H7 (cell line): ENCODE results near the gene PPIP5K1. TPM values are rescaled to one million over a fixed set of nuclear protein-coding genes. Genes with fewer than 3 reads are reported as not detected.

Source experiments
- DNase-seq: peaks from one replicate; pipeline ENCODE4 v3.0.0; 2012
- H3K27me3 ChIP-seq: 2 replicates; pipeline ENCODE4 v1.6.0; 2011; ENCODE audit warnings: mild to moderate bottlenecking, low read length; ENCODE audit not compliant: control insufficient read depth, insufficient read depth
- H3K36me3 ChIP-seq: replicated peaks from 2 replicates; pipeline ENCODE4 v1.5.1; 2011; ENCODE audit warnings: low read length; ENCODE audit not compliant: control insufficient read depth, insufficient read depth
- H3K4me3 ChIP-seq: 2 replicates; pipeline ENCODE4 v1.5.1; 2011; ENCODE audit warnings: low read depth, mild to moderate bottlenecking, control low read depth, low read length, moderate library complexity; ENCODE audit not compliant: insufficient read depth
- total RNA-seq: library from RNA; depleted of rRNA; stranded (reverse); fragments of >200 nt; shearing (Covaris generic); gene quantifications from 2 replicates; pipeline ENCODE4 v1.2.3, GENCODE V29; 2014; rRNA removed

PPIP5K1 gene
- total RNA-seq, 1 experiment from 2014 or later, result 10.5 TPM

GRCh38 chr15:43499635-43500034, 90.4 kb downstream of the PPIP5K1 start:
- Histone ChIP-seq H3K27me3 (no peaks in the 10 kb centered on the region), H3K36me3 (no peaks in the 10 kb centered on the region), H3K4me3 (no peak overlapping the region)
- no peak for DNase-seq

GRCh38 chr15:43498990-43499389, 91.0 kb downstream of the PPIP5K1 start:
- peak; percentile 2 for DNase-seq
- Histone ChIP-seq H3K4me3 (no peak overlapping the region), H3K27me3 (no peaks in the 10 kb centered on the region), H3K36me3 (no peaks in the 10 kb centered on the region)

- no peak overlapping the region; the same call in 1 of the 2 replicates for H3K4me3 ChIP-seq
- peaks cover 5% of the 10 kb centered on the region for H3K36me3 ChIP-seq
- no peaks in the 10 kb centered on the region; the same call in 1 of the 2 replicates for H3K27me3 ChIP-seq
- no peak for DNase-seq
These were observed 96.1 kb downstream of the PPIP5K1 start for GRCh38 chr15:43493703-43494472.

GRCh38 chr15:43492673-43493601, 97.1 kb downstream of the PPIP5K1 start, which contains the start of gene TP53BP1:
Gene TP53BP1 (minus strand): TSS chr15:43493156. CDS start chr15:43493043, 113 bp downstream.
- Histone ChIP-seq H3K4me3 (peak within 1 kb of the TSS; percentile 78), H3K27me3 (no peaks in the 10 kb centered on the region; the same call in 1 of the 2 replicates), H3K36me3 (peaks cover 8% of the 10 kb centered on the region)
- peak; percentile 93 for DNase-seq

GRCh38 chr15:43492266-43492665, 97.7 kb downstream of the PPIP5K1 start:
- Histone ChIP-seq H3K27me3 (no peaks in the 10 kb centered on the region; the same call in 1 of the 2 replicates), H3K4me3 (peak overlapping the region; percentile 78)
- peak; percentile 61 for DNase-seq

GRCh38 chr15:43489191-43489590, 100.8 kb downstream of the PPIP5K1 start:
- Histone ChIP-seq H3K27me3 (no peaks in the 10 kb centered on the region; the same call in 1 of the 2 replicates), H3K4me3 (no peak overlapping the region), H3K36me3 (peaks cover 10% of the 10 kb centered on the region)
- no peak for DNase-seq

More at GRCh38 chr15:43492266-43492665, 97.7 kb downstream of the PPIP5K1 start:
- H3K36me3 ChIP-seq, result peaks cover 10% of the 10 kb centered on the region

GRCh38 chr15:43488790-43489189, 101.2 kb downstream of the PPIP5K1 start:
- Histone ChIP-seq H3K27me3 (no peaks in the 10 kb centered on the region; the same call in 1 of the 2 replicates), H3K4me3 (no peak overlapping the region), H3K36me3 (peaks cover 10% of the 10 kb centered on the region)
- DNase-seq, result no peak

GRCh38 chr15:43487271-43487895, 102.6 kb downstream of the PPIP5K1 start:
- Histone ChIP-seq H3K4me3 (no peak overlapping the region), H3K36me3 (peaks cover 10% of the 10 kb centered on the region), H3K27me3 (no peaks in the 10 kb centered on the region)
- no peak for DNase-seq

- no peaks in the 10 kb centered on the region for H3K27me3 ChIP-seq
- no peak overlapping the region for H3K4me3 ChIP-seq
- H3K36me3 ChIP-seq, result peaks cover 8% of the 10 kb centered on the region
- no peak for DNase-seq
These were observed 105.6 kb downstream of the PPIP5K1 start for GRCh38 chr15:43484455-43484854.

Other genes with a start within 250 kb of the PPIP5K1 start
- gene ZSCAN29, start 219.2 kb downstream of the PPIP5K1 start, total RNA-seq, result 34.5 and 38.0 TPM in 2 replicates
- gene TUBGCP4, start 219.1 kb downstream of the PPIP5K1 start, total RNA-seq, result 15.5 and 19.1 TPM in 2 replicates
- gene TP53BP1, start 97.1 kb downstream of the PPIP5K1 start, total RNA-seq, result 36.6 and 43.5 TPM in 2 replicates
- 0.67 and 1.8 TPM in 2 replicates for gene MAP1A, start 72.6 kb downstream of the PPIP5K1 start, total RNA-seq
- 18.4 and 24.2 TPM in 2 replicates for gene CKMT1B, start 3.8 kb upstream of the PPIP5K1 start, total RNA-seq
- 0.03 and 0.55 TPM in 2 replicates for gene STRC, start 28.6 kb upstream of the PPIP5K1 start, total RNA-seq
- 0.41 and 0.94 TPM in 2 replicates for gene CATSPER2, start 58.6 kb upstream of the PPIP5K1 start, total RNA-seq
- 14.9 and 26.1 TPM in 2 replicates for gene CKMT1A, start 103.7 kb upstream of the PPIP5K1 start, total RNA-seq
- 197 and 224 TPM in 2 replicates for gene PDIA3, start 156.2 kb upstream of the PPIP5K1 start, total RNA-seq
- gene ELL3, start 186.8 kb upstream of the PPIP5K1 start, total RNA-seq, result 14.7 and 17.6 TPM in 2 replicates
- gene SERF2, start 202.1 kb upstream of the PPIP5K1 start, total RNA-seq, result 372 and 456 TPM in 2 replicates
- gene SERINC4, start 210.0 kb upstream of the PPIP5K1 start, total RNA-seq, result 0.22 and 0.38 TPM in 2 replicates
- 6.3 and 8.6 TPM in 2 replicates for gene HYPK, start 210.4 kb upstream of the PPIP5K1 start, total RNA-seq
- 25.3 and 29.8 TPM in 2 replicates for gene MFAP1, start 234.5 kb upstream of the PPIP5K1 start, total RNA-seq
- 19.3 and 21.3 TPM in 2 replicates for gene WDR76, start 236.8 kb upstream of the PPIP5K1 start, total RNA-seq